ENCODE measurements around the gene CACNA1H. TPM values are rescaled to one million over a fixed set of nuclear protein-coding genes. Genes with fewer than 3 reads are reported as not detected.
A peak's percentile ranks its signal among the peaks of the same experiment; 100 is the strongest.

The CACNA1H gene
- total and polyA plus RNA-seq, 7 donors: 0.46 to 181 (median 37.0) TPM

- H3K4me1 ChIP-seq: peaks cover 0 to 11% (median 5%) of the 10 kb centered on the region in 4 donors
- no peaks in the 10 kb centered on the region for H3K9me3 ChIP-seq
- no peak for TF ChIP-seq POLR2A (IDR thresholded peaks at IDR 0.05)
- no peak for TF ChIP-seq EP300 (IDR thresholded peaks at IDR 0.05)
- TF ChIP-seq CTCF (IDR thresholded peaks at IDR 0.05): no peak
- TF ChIP-seq POLR2AphosphoS5 (IDR thresholded peaks at IDR 0.05): no peak
- intact Hi-C loops (cut with DNase I): no loop called here
- no peaks in the 10 kb centered on the region for H3K36me3 ChIP-seq
- WGBS, 2 donors: 85 to 86% methylated on average over 11 of the region's 11 CpGs
- no peaks in the 10 kb centered on the region for H3K27me3 ChIP-seq
- no peak overlapping the region for H3K4me3 ChIP-seq
- H3K27ac ChIP-seq: no peak overlapping the region
- no peak for DNase-seq
Measured at GRCh38 chr16:1124795-1125194, 28.1 kb upstream of the CACNA1H start.

GRCh38 chr16:1125471-1125870 lies 27.4 kb upstream of the CACNA1H start:
- intact Hi-C loops (cut with DNase I): no loop called here
- no peaks in the 10 kb centered on the region for H3K9me3 ChIP-seq
- WGBS, 2 donors: 8 to 23% methylated on average over 18 of the region's 18 CpGs
- no peak for TF ChIP-seq POLR2AphosphoS5 (IDR thresholded peaks at IDR 0.05)
- TF ChIP-seq CTCF (IDR thresholded peaks at IDR 0.05): no peak
- TF ChIP-seq POLR2A (IDR thresholded peaks at IDR 0.05): no peak
- no peak for TF ChIP-seq EP300 (IDR thresholded peaks at IDR 0.05)
- no peak overlapping the region for H3K4me3 ChIP-seq
- H3K27ac ChIP-seq: no peak overlapping the region
- H3K27me3 ChIP-seq: no peaks in the 10 kb centered on the region
- no peaks in the 10 kb centered on the region for H3K36me3 ChIP-seq
- peak; percentile 81 for DNase-seq
- peaks cover 0 to 11% (median 5%) of the 10 kb centered on the region in 4 donors for H3K4me1 ChIP-seq

GRCh38 chr16:1126044-1126443 lies 26.9 kb upstream of the CACNA1H start:
- peaks cover 0 to 11% (median 5%) of the 10 kb centered on the region in 4 donors for H3K4me1 ChIP-seq
- no peak for TF ChIP-seq POLR2A (IDR thresholded peaks at IDR 0.05)
- TF ChIP-seq CTCF (IDR thresholded peaks at IDR 0.05): no peak
- TF ChIP-seq POLR2AphosphoS5 (IDR thresholded peaks at IDR 0.05): no peak
- TF ChIP-seq EP300 (IDR thresholded peaks at IDR 0.05): no peak
- H3K36me3 ChIP-seq: no peaks in the 10 kb centered on the region
- no peaks in the 10 kb centered on the region for H3K27me3 ChIP-seq
- H3K9me3 ChIP-seq: no peaks in the 10 kb centered on the region
- intact Hi-C loops (cut with DNase I): no loop called here
- H3K27ac ChIP-seq: no peak overlapping the region
- H3K4me3 ChIP-seq: no peak overlapping the region
- DNase-seq: no peak
- 33 to 56% methylated on average over 17 of the region's 17 CpGs for WGBS, 2 donors

GRCh38 chr16:1126586-1126985 lies 26.3 kb upstream of the CACNA1H start:
- TF ChIP-seq CTCF (IDR thresholded peaks at IDR 0.05): no peak
- no peak for TF ChIP-seq POLR2A (IDR thresholded peaks at IDR 0.05)
- no peak for TF ChIP-seq EP300 (IDR thresholded peaks at IDR 0.05)
- TF ChIP-seq POLR2AphosphoS5 (IDR thresholded peaks at IDR 0.05): no peak
- peaks cover 0 to 11% (median 5%) of the 10 kb centered on the region in 4 donors for H3K4me1 ChIP-seq
- 30 to 43% methylated on average over 10 of the region's 10 CpGs for WGBS, 2 donors
- intact Hi-C loops (cut with DNase I): no loop called here
- H3K36me3 ChIP-seq: no peaks in the 10 kb centered on the region
- H3K27me3 ChIP-seq: no peaks in the 10 kb centered on the region
- H3K4me3 ChIP-seq: no peak overlapping the region
- DNase-seq: no peak
- H3K27ac ChIP-seq: no peak overlapping the region
- no peaks in the 10 kb centered on the region for H3K9me3 ChIP-seq

GRCh38 chr16:1127101-1127500 lies 25.8 kb upstream of the CACNA1H start:
- 35 to 56% methylated on average over 16 of the region's 16 CpGs for WGBS, 2 donors
- Histone ChIP-seq H3K27ac (no peak overlapping the region), H3K9me3 (no peaks in the 10 kb centered on the region), H3K4me3 (no peak overlapping the region), H3K4me1 (peaks cover 0 to 11% (median 5%) of the 10 kb centered on the region in 4 donors), H3K27me3 (no peaks in the 10 kb centered on the region), H3K36me3 (no peaks in the 10 kb centered on the region)
- intact Hi-C loops (cut with DNase I): no loop called here
- DNase-seq: no peak
- TF ChIP-seq POLR2A (IDR thresholded peaks at IDR 0.05) (no peak), POLR2AphosphoS5 (IDR thresholded peaks at IDR 0.05) (no peak), EP300 (IDR thresholded peaks at IDR 0.05) (no peak), CTCF (IDR thresholded peaks at IDR 0.05) (no peak)
